ENCODE data around the gene SMAD7.

- TF ChIP-seq POLR2A (IDR thresholded peaks at IDR 0.05; ENCODE audit: low read length) (no peak), GATA1 (IDR thresholded peaks at IDR 0.05; ENCODE audit: low read depth, low read length) (no peak)
These were observed 25.3 kb upstream of the SMAD7 start for GRCh38 chr18:48975817-48976649.
